ENCODE data around the gene HDHD3.
"Not testable (repeated sequence)": the region's sequence is repeated elsewhere in the genome, so short reads cannot be mapped to it uniquely, and the experiment has no call there.

HDHD3 gene

GRCh38 chr9:113369855-113370140, 7.0 kb downstream of the HDHD3 start:
- DNase-seq, result no peak
- Histone ChIP-seq H3K27ac (no peak overlapping the region), H3K36me3 (replicated peaks) (no peaks in the 10 kb centered on the region), H3K27me3 (replicated peaks) (no peaks in the 10 kb centered on the region), H3K4me3 (ENCODE audit: low read depth, low read length) (no peak overlapping the region)
- in situ Hi-C loops (cut with HindIII; ENCODE audit: low pct_ligation_motif_present, low sequenced_read_pairs), result no loop called here
- TF ChIP-seq, protein P1, sequence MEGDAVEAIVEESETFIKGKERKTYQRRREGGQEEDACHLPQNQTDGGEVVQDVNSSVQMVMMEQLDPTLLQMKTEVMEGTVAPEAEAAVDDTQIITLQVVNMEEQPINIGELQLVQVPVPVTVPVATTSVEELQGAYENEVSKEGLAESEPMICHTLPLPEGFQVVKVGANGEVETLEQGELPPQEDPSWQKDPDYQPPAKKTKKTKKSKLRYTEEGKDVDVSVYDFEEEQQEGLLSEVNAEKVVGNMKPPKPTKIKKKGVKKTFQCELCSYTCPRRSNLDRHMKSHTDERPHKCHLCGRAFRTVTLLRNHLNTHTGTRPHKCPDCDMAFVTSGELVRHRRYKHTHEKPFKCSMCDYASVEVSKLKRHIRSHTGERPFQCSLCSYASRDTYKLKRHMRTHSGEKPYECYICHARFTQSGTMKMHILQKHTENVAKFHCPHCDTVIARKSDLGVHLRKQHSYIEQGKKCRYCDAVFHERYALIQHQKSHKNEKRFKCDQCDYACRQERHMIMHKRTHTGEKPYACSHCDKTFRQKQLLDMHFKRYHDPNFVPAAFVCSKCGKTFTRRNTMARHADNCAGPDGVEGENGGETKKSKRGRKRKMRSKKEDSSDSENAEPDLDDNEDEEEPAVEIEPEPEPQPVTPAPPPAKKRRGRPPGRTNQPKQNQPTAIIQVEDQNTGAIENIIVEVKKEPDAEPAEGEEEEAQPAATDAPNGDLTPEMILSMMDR (IDR thresholded peaks at IDR 0.05; ENCODE audit: low read depth, low read length, missing control alignments), result no peak

GRCh38 chr9:113368982-113369854, 7.6 kb downstream of the HDHD3 start:
- H3K27me3 ChIP-seq (replicated peaks), result no peaks in the 10 kb centered on the region
- TF ChIP-seq, protein P1 (IDR thresholded peaks at IDR 0.05; ENCODE audit: low read depth, low read length, missing control alignments), result no peak
- H3K36me3 ChIP-seq (replicated peaks), result no peaks in the 10 kb centered on the region
- no peak for DNase-seq
- no peak overlapping the region for H3K4me3 ChIP-seq (ENCODE audit: low read depth, low read length)
- in situ Hi-C loops (cut with HindIII; ENCODE audit: low pct_ligation_motif_present, low sequenced_read_pairs), result no loop called here
- H3K27ac ChIP-seq, result no peak overlapping the region

GRCh38 chr9:113368348-113368981, 8.3 kb downstream of the HDHD3 start:
- Histone ChIP-seq H3K36me3 (replicated peaks) (no peaks in the 10 kb centered on the region), H3K27ac (no peak overlapping the region), H3K27me3 (replicated peaks) (no peaks in the 10 kb centered on the region), H3K4me3 (ENCODE audit: low read depth, low read length) (no peak overlapping the region)
- no peak for DNase-seq
- in situ Hi-C loops (cut with HindIII; ENCODE audit: low pct_ligation_motif_present, low sequenced_read_pairs), result no loop called here
- TF ChIP-seq, protein P1 (IDR thresholded peaks at IDR 0.05; ENCODE audit: low read depth, low read length, missing control alignments), result no peak

DNA sequence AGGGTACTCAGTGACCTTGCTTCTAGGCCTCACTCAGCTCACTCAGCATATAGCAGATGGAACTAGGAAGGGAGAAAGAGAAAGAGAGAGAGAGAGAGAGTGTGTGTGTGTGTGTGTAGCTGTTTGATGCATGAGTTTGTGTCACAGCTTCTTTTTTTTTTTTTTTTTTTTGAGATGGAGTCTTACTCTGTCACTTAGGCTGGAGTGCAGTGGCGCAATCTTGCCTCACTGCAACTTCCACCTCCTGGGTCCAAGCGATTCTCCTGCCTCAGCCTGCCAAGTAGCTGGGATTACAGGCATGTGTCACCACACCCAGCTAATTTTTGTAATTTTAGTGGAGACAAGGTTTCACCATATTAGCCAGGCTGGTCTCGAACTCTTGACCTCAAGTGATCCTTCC, 11.1 kb downstream of the HDHD3 start:
- in situ Hi-C loops (cut with HindIII; ENCODE audit: low pct_ligation_motif_present, low sequenced_read_pairs); H3K4me3 ChIP-seq (ENCODE audit: low read depth, low read length); H3K27ac ChIP-seq; DNase-seq; H3K36me3 ChIP-seq (replicated peaks); H3K27me3 ChIP-seq (replicated peaks): not testable (repeated sequence)

DNA sequence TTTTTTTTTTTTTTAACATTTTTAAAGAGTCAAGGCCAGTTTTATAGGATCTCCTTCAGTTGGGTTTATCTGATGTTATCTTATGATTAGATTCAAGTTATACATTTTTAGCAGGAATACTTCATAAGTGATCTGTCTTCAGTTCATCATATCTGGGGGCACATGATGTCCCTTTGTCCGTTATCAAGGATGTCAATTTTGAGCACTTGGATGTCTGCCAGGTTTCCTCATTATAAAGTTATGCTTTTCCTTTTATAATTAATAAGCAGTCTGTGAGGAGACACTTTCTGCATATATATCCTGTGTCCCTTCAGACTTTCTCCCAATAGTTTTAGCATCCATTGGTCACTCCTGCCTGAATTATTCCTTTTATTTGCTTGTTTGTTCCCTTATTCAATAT, 11.8 kb downstream of the HDHD3 start:
- Histone ChIP-seq H3K27ac (no peak overlapping the region), H3K4me3 (ENCODE audit: low read depth, low read length) (no peak overlapping the region), H3K27me3 (replicated peaks) (no peaks in the 10 kb centered on the region), H3K36me3 (replicated peaks) (no peaks in the 10 kb centered on the region)
- in situ Hi-C loops (cut with HindIII; ENCODE audit: low pct_ligation_motif_present, low sequenced_read_pairs), result no loop called here
- DNase-seq, result no peak
- TF ChIP-seq, protein P1 (IDR thresholded peaks at IDR 0.05; ENCODE audit: low read depth, low read length, missing control alignments), result no peak

- no peak for DNase-seq
- in situ Hi-C loops (cut with HindIII; ENCODE audit: low pct_ligation_motif_present, low sequenced_read_pairs), result no loop called here
- TF ChIP-seq, protein P1 (IDR thresholded peaks at IDR 0.05; ENCODE audit: low read depth, low read length, missing control alignments), result no peak
- no peaks in the 10 kb centered on the region for H3K36me3 ChIP-seq (replicated peaks)
- H3K4me3 ChIP-seq (ENCODE audit: low read depth, low read length), result no peak overlapping the region
- no peaks in the 10 kb centered on the region for H3K27me3 ChIP-seq (replicated peaks)
- H3K27ac ChIP-seq, result no peak overlapping the region
These were observed 13.4 kb downstream of the HDHD3 start for GRCh38 chr9:113363336-113363735.

Data from brain microvascular endothelial cell (primary cell).